A673 (cell line): Measurements from ENCODE around the gene TSGA10IP. TPM values are rescaled to one million over a fixed set of nuclear protein-coding genes. Genes with fewer than 3 reads are reported as not detected.

ENCODE experiments used
- BruUV-seq: library from RNA; stranded (reverse); fragments of 400-500 nt; replicated peaks from 2 replicates; lab custom pipeline; 2021; lab: Mats Ljungman, UMichigan
- CTCF ChIA-PET: fragments of 300-600 bp; sonication (Branson Sonifier 250); formaldehyde crosslinking; loops from one replicate; lab custom pipeline; 2022; ENCODE audit warnings: antibody characterized with exemption; lab: Charles Lee
- POLR2A ChIA-PET: fragments of 300-600 bp; sonication (Branson Sonifier 250); formaldehyde crosslinking; loops from one replicate; lab custom pipeline; 2022; ENCODE audit warnings: antibody characterized with exemption; ENCODE audit not compliant: low non-redundant PET; lab: Charles Lee
- DNase-seq: peaks from one replicate; pipeline ENCODE4 v3.0.0-alpha.2; 2015; ENCODE audit warnings: low spot score
- H3K27ac ChIP-seq: fragments of 200-600 bp; sonication (generic); 2 replicates; pipeline ENCODE4 v1.5.1; 2016; ENCODE audit warnings: mixed run types, low read depth, mild to moderate bottlenecking, mixed read lengths, antibody characterized with exemption, low read length; ENCODE audit not compliant: poor library complexity, severe bottlenecking
- H3K27me3 ChIP-seq: fragments of 200-600 bp; sonication (generic); replicated peaks from 2 replicates; pipeline ENCODE4 v1.6.1; 2017; ENCODE audit warnings: mixed run types, low read depth, mild to moderate bottlenecking, mixed read lengths, antibody characterized with exemption, low read length; ENCODE audit not compliant: insufficient read depth, poor library complexity
- H3K36me3 ChIP-seq: fragments of 200-600 bp; sonication (generic); 2 replicates; pipeline ENCODE4 v1.6.1; 2016; ENCODE audit warnings: mixed run types, mild to moderate bottlenecking, mixed read lengths, antibody characterized with exemption, low read length; ENCODE audit not compliant: insufficient read depth, poor library complexity, severe bottlenecking
- H3K4me1 ChIP-seq: fragments of 200-600 bp; sonication (generic); 2 replicates; pipeline ENCODE4 v1.6.1; 2017; ENCODE audit warnings: mixed run types, mild to moderate bottlenecking, mixed read lengths, antibody characterized with exemption, low read length; ENCODE audit not compliant: insufficient read depth, poor library complexity, severe bottlenecking
- H3K4me3 ChIP-seq: fragments of 200-600 bp; sonication (generic); 2 replicates; pipeline ENCODE4 v1.5.1; 2016; ENCODE audit warnings: low read depth, mixed run types, mild to moderate bottlenecking, mixed read lengths, low read length; ENCODE audit not compliant: poor library complexity, severe bottlenecking
- H3K9me3 ChIP-seq: fragments of 200-600 bp; sonication (generic); 2 replicates; pipeline ENCODE4 v1.6.1; 2016; ENCODE audit warnings: mixed run types, low read depth, mild to moderate bottlenecking, mixed read lengths, antibody characterized with exemption, low read length; ENCODE audit not compliant: poor library complexity, severe bottlenecking
- CTCF ChIP-seq: fragments of 300-800, 200-600 bp; sonication (generic); conservative IDR thresholded peaks from 2 replicates; pipeline ENCODE4 v1.5.1; 2017; ENCODE audit warnings: low read depth, mild to moderate bottlenecking, antibody characterized with exemption, low read length, moderate library complexity, mixed read lengths
- EZH2 ChIP-seq: fragments of 200-600 bp; sonication (generic); IDR thresholded peaks from 2 replicates; pipeline ENCODE4 v1.6.1; 2017; ENCODE audit warnings: borderline replicate concordance, low read depth, mild to moderate bottlenecking, mixed read lengths, antibody characterized with exemption, low read length; ENCODE audit not compliant: poor library complexity, severe bottlenecking
- intact Hi-C: fragments of 100-400 bp; cut with micrococcal nuclease; formaldehyde crosslinking; loops from one replicate; pipeline ENCODE4 v1.10.0; 2022; ENCODE audit not compliant: unreplicated experiment
- total RNA-seq: library from RNA; stranded (reverse); gene quantifications from 2 replicates; pipeline ENCODE4 v1.2.3, GENCODE V29; 2021

Gene TSGA10IP
- total RNA-seq, 1 experiment from 2014 or later: not detected

- CTCF ChIA-PET: no interaction called here
- H3K9me3 ChIP-seq: no peaks in the 10 kb centered on the region
- POLR2A ChIA-PET: no interaction called here
- no peaks in the 10 kb centered on the region for H3K27me3 ChIP-seq
- no peak overlapping the region for H3K27ac ChIP-seq
- BruUV-seq: no TSS peak
- H3K36me3 ChIP-seq: no peaks in the 10 kb centered on the region
- intact Hi-C loops: no loop called here
- H3K4me3 ChIP-seq: no peak overlapping the region
- H3K4me1 ChIP-seq: no peaks in the 10 kb centered on the region
- DNase-seq: no peak
- no peak for TF ChIP-seq EZH2
- no peak for TF ChIP-seq CTCF
Observed at GRCh38 chr11:65952052-65952521, 6.8 kb downstream of the TSGA10IP start.

- TF ChIP-seq EZH2 (no peak), CTCF (no peak)
- Histone ChIP-seq H3K36me3 (no peaks in the 10 kb centered on the region), H3K4me3 (no peak overlapping the region), H3K9me3 (no peaks in the 10 kb centered on the region), H3K4me1 (no peaks in the 10 kb centered on the region), H3K27me3 (no peaks in the 10 kb centered on the region), H3K27ac (no peak overlapping the region)
- intact Hi-C loops: no loop called here
- ChIA-PET POLR2A (no interaction called here), CTCF (no interaction called here)
- DNase-seq: no peak
- no TSS peak for BruUV-seq
Observed at GRCh38 chr11:65953471-65953870, 8.2 kb downstream of the TSGA10IP start.

GRCh38 chr11:65954771-65955170 is 9.5 kb downstream of the TSGA10IP start:
- no peak overlapping the region for H3K27ac ChIP-seq
- no peaks in the 10 kb centered on the region for H3K27me3 ChIP-seq
- CTCF ChIA-PET: no interaction called here
- BruUV-seq: no TSS peak
- DNase-seq: no peak
- H3K9me3 ChIP-seq: no peaks in the 10 kb centered on the region
- H3K4me3 ChIP-seq: no peak overlapping the region
- no peak for TF ChIP-seq CTCF
- TF ChIP-seq EZH2: no peak
- intact Hi-C loops: no loop called here
- no peaks in the 10 kb centered on the region for H3K4me1 ChIP-seq
- POLR2A ChIA-PET: no interaction called here
- no peaks in the 10 kb centered on the region for H3K36me3 ChIP-seq
